DMS79 (cell line): ENCODE results near the gene OASL.

ENCODE experiments used
- DNase-seq: peaks from one replicate; lab custom pipeline; 2025; lab: John Stamatoyannopoulos, UW

Gene OASL

GRCh38 chr12:121015825-121016766 lies 22.9 kb downstream of the OASL start, which contains the start of gene C12orf43:
C12orf43 (minus strand) TSS chr12:121016487; CDS start chr12:121016474, 13 bp downstream.
- peak; percentile 94 for DNase-seq

GRCh38 chr12:121013715-121014114 lies 25.3 kb downstream of the OASL start:
- no peak for DNase-seq

- DNase-seq: no peak
These were observed 27.2 kb downstream of the OASL start for GRCh38 chr12:121011820-121012219.

- no peak for DNase-seq
These were observed 28.2 kb downstream of the OASL start for GRCh38 chr12:121010860-121011259.

- DNase-seq: no peak
These were observed 29.3 kb downstream of the OASL start for GRCh38 chr12:121009741-121010140.

GRCh38 chr12:121008347-121009098 lies 30.5 kb downstream of the OASL start:
- DNase-seq: no peak

GRCh38 chr12:121005346-121005815 lies 33.7 kb downstream of the OASL start:
- no peak for DNase-seq

- DNase-seq: no peak
These were observed 34.7 kb downstream of the OASL start for GRCh38 chr12:121004253-121004815.

- DNase-seq: no peak
These were observed 35.4 kb downstream of the OASL start for GRCh38 chr12:121003650-121004049.

- no peak for DNase-seq
These were observed 37.1 kb downstream of the OASL start for GRCh38 chr12:121001841-121002483.

- DNase-seq: no peak
These were observed 38.0 kb downstream of the OASL start for GRCh38 chr12:121001060-121001459.

- DNase-seq: no peak
These were observed 38.5 kb downstream of the OASL start for GRCh38 chr12:121000530-121000929.

- no peak for DNase-seq
These were observed 39.6 kb downstream of the OASL start for GRCh38 chr12:120999191-121000120.

GRCh38 chr12:120998435-120998834 lies 40.6 kb downstream of the OASL start:
- DNase-seq: no peak

GRCh38 chr12:120997448-120997847 lies 41.6 kb downstream of the OASL start:
- no peak for DNase-seq

GRCh38 chr12:120996133-120996746 lies 42.8 kb downstream of the OASL start:
- no peak for DNase-seq

GRCh38 chr12:120994589-120995337 lies 44.3 kb downstream of the OASL start:
- DNase-seq: no peak

GRCh38 chr12:120994059-120994458 lies 45.0 kb downstream of the OASL start:
- no peak for DNase-seq

- DNase-seq: no peak
These were observed 45.5 kb downstream of the OASL start for GRCh38 chr12:120993496-120993895.

GRCh38 chr12:120992989-120993388 lies 46.1 kb downstream of the OASL start:
- no peak for DNase-seq
